ENCODE measurements around the gene RIC8B. TPM values are rescaled to one million over a fixed set of nuclear protein-coding genes. Genes with fewer than 3 reads are reported as not detected.

Gene RIC8B
- total RNA-seq, 1 donor from 2014 or later: 22.5 TPM

DNA sequence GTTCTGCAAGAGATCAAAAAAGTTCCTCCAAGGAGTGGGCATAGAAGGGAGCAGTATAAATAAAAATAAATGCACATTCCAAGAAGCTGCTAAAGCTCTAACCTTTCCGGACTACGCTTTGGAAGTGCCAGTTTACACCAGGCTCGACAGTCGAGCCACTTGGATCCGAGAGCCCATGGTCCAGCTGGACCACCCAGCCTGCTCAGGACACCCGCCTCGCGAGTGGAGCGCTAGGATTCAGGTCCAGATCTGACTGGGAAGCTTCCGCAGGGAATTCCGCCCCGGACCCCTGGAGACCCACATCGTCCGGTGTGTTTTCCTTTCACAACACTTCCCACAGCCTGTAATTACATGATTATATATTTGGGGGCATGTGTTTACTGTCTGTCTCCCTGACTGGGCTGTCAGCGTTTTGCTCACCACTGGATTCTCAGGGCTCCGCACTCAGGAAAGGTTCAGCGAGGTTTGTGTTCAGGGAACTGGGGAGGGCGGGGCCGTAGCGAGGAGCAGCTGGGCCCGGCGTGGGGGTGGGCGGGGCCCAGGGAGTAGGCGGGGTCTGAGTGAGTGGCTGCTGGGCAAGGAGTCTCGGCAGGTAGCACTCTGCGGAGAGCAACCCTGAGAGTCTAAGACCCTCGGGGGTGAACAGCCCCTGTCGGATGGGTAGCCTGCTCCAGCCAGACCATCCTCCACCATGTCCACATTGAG lies 128.9 kb downstream of the RIC8B start:
- TF ChIP-seq, protein P1, sequence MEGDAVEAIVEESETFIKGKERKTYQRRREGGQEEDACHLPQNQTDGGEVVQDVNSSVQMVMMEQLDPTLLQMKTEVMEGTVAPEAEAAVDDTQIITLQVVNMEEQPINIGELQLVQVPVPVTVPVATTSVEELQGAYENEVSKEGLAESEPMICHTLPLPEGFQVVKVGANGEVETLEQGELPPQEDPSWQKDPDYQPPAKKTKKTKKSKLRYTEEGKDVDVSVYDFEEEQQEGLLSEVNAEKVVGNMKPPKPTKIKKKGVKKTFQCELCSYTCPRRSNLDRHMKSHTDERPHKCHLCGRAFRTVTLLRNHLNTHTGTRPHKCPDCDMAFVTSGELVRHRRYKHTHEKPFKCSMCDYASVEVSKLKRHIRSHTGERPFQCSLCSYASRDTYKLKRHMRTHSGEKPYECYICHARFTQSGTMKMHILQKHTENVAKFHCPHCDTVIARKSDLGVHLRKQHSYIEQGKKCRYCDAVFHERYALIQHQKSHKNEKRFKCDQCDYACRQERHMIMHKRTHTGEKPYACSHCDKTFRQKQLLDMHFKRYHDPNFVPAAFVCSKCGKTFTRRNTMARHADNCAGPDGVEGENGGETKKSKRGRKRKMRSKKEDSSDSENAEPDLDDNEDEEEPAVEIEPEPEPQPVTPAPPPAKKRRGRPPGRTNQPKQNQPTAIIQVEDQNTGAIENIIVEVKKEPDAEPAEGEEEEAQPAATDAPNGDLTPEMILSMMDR (IDR thresholded peaks at IDR 0.05; ENCODE audit: unreplicated experiment): no peak
- Mint-ChIP-seq H3K36me3 (no peaks in the 10 kb centered on the region), H3K4me1 (peaks cover 2% of the 10 kb centered on the region), H3K27me3 (ENCODE audit: low read depth) (peaks cover 71% of the 10 kb centered on the region), H3K9me3 (no peaks in the 10 kb centered on the region), H3K27ac (no peak overlapping the region), H3K4me3 (peak overlapping the region; percentile 61)
- DNase-seq (ENCODE audit: low spot score in 2 of 2, unreplicated experiment in 2 of 2): peak; percentile 67 to 84

DNA sequence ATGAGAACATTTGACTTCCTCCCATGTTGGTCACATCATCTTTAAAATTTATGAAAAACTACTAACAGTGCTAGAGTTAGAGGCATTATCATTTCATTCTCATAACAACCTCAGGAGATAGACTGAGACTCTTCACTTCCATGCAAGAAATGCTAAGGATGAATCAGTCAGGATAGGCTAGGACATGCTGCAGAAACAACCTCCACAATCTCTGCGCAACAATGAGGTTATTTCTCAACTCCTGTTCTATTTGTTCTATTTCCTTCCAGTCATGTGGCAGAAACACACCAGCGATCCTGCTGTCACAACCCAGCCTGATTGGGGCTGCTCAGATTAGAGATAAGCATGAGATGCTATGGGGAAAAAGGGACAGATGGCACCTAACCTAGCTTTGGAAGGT lies 132.2 kb downstream of the RIC8B start:
- H3K36me3 Mint-ChIP-seq: no peaks in the 10 kb centered on the region

DNA sequence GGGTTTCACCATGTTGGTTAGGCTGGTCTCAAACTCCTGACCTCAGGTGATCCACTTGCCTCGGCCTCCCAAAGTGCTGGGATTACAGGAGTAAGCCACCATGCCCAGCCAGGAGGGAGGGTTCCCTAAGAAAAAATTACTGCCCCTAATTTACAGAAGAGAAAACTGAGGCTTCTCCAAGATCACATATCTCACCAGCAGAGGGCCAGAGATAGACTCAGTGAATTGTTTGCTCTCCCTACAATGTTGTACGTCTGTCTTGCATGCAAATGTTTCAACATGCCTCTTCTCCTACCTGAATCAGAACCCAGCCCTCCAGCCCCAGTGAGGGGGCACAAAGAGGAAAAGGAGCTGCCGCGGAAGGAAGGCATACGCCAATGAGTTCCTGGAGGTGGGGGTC lies 132.9 kb downstream of the RIC8B start:
- Mint-ChIP-seq H3K4me1 (peaks cover 2% of the 10 kb centered on the region), H3K9me3 (no peaks in the 10 kb centered on the region), H3K27ac (no peak overlapping the region), H3K27me3 (ENCODE audit: low read depth) (peaks cover 36% of the 10 kb centered on the region), H3K36me3 (no peaks in the 10 kb centered on the region), H3K4me3 (no peak overlapping the region)
- no peak for DNase-seq (ENCODE audit: low spot score in 2 of 2, unreplicated experiment in 2 of 2)
- TF ChIP-seq, protein P1 (IDR thresholded peaks at IDR 0.05; ENCODE audit: unreplicated experiment): no peak

More for the DNA sequence above, 132.2 kb downstream of the RIC8B start:
- Mint-ChIP-seq H3K27ac (no peak overlapping the region), H3K4me1 (peaks cover 2% of the 10 kb centered on the region), H3K4me3 (no peak overlapping the region), H3K9me3 (no peaks in the 10 kb centered on the region), H3K27me3 (ENCODE audit: low read depth) (peaks cover 43% of the 10 kb centered on the region)
- TF ChIP-seq, protein P1 (IDR thresholded peaks at IDR 0.05; ENCODE audit: unreplicated experiment): no peak
- no peak for DNase-seq (ENCODE audit: low spot score in 2 of 2, unreplicated experiment in 2 of 2)

DNA sequence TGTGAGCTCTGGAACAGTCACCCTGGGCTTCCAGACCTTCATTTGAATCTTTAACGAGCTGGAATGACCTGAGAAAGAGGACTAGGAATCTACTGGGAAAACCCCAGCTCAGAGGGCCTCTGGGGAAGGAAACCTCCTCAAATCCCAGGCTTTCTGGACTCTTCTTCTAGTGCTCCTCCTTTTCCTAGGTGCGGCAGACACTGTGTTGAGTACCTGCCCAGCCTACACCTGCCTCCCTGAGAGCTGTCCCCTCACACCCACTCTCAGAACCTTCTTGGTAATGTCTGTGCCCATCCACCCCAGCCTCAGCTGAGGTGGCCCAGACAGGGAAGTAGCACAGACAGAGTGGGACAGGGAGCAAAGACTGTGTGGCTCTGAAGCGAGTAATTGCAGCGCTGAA lies 133.4 kb downstream of the RIC8B start:
- no peaks in the 10 kb centered on the region for H3K9me3 Mint-ChIP-seq
- peaks cover 2% of the 10 kb centered on the region for H3K4me1 Mint-ChIP-seq
- H3K27ac Mint-ChIP-seq: no peak overlapping the region
- H3K27me3 Mint-ChIP-seq (ENCODE audit: low read depth): peaks cover 34% of the 10 kb centered on the region
- no peak for DNase-seq (ENCODE audit: low spot score in 2 of 2, unreplicated experiment in 2 of 2)
- TF ChIP-seq, protein P1 (IDR thresholded peaks at IDR 0.05; ENCODE audit: unreplicated experiment): no peak
- H3K4me3 Mint-ChIP-seq: no peak overlapping the region
- H3K36me3 Mint-ChIP-seq: no peaks in the 10 kb centered on the region

DNA sequence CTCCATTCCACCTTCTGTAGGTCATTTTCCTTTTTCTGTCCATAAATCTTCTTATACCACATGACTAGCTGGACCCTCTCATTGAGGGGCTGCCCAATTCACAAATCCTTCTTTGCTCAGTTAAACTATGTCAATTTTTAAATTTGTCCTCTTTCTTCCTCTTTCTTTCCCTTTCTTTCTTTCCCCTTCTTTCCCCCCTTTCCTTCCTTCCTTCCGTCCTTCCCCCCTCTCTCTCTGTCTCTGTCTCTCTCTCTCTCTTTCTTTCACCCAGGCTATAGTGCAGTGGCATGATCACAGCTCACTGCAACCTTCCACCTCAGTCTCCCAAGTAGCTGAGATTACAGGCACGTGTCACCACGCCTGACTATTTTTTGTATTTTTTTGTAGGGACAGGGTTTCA lies 134.1 kb downstream of the RIC8B start:
- peaks cover 27% of the 10 kb centered on the region for H3K27me3 Mint-ChIP-seq (ENCODE audit: low read depth)
- H3K9me3 Mint-ChIP-seq: no peaks in the 10 kb centered on the region
- H3K36me3 Mint-ChIP-seq: no peaks in the 10 kb centered on the region
- H3K27ac Mint-ChIP-seq: no peak overlapping the region
- H3K4me1 Mint-ChIP-seq: no peaks in the 10 kb centered on the region
- TF ChIP-seq, protein P1 (IDR thresholded peaks at IDR 0.05; ENCODE audit: unreplicated experiment): no peak
- no peak overlapping the region for H3K4me3 Mint-ChIP-seq
- DNase-seq (ENCODE audit: low spot score in 2 of 2, unreplicated experiment in 2 of 2): no peak
